PC-9 (cell line): ENCODE measurements around the gene FBXO44. TPM values are rescaled to one million over a fixed set of nuclear protein-coding genes. Genes with fewer than 3 reads are reported as not detected.

ENCODE experiments used
- BruUV-seq: library from RNA; stranded (reverse); fragments of 400-500 nt; replicated peaks from 2 replicates; lab custom pipeline; 2021; lab: Mats Ljungman, UMichigan
- CTCF ChIA-PET: fragments of 300-600 bp; sonication (Branson Sonifier 250); formaldehyde crosslinking; loops from one replicate; lab custom pipeline; 2022; ENCODE audit warnings: antibody characterized with exemption; lab: Charles Lee
- POLR2A ChIA-PET: fragments of 300-600 bp; sonication (Branson Sonifier 250); formaldehyde crosslinking; loops from one replicate; lab custom pipeline; 2022; ENCODE audit warnings: antibody characterized with exemption; ENCODE audit not compliant: unreplicated experiment; lab: Charles Lee
- DNase-seq, 2 experiments: peaks; one replicate each; pipeline versions ENCODE4 v3.0.0 to v3.0.0-alpha.2; 2015 to 2022; ENCODE audit warnings: mixed read lengths in 1 of 2
- H2AFZ ChIP-seq: fragments of 200-600 bp; sonication (generic); 2 replicates; pipeline ENCODE4 v1.8.1; 2017; ENCODE audit warnings: antibody characterized with exemption
- H3F3A ChIP-seq: fragments of 200-600 bp; sonication (generic); 2 replicates; pipeline ENCODE4 v1.8.1; 2017; ENCODE audit warnings: antibody characterized with exemption, mild to moderate bottlenecking, low read depth; ENCODE audit not compliant: insufficient read depth
- H3K27ac ChIP-seq: fragments of 200-600 bp; sonication (generic); 2 replicates; pipeline ENCODE4 v1.6.1; 2016; ENCODE audit warnings: mixed run types
- H3K27me3 ChIP-seq: fragments of 200-600 bp; sonication (generic); 2 replicates; pipeline ENCODE4 v1.6.1; 2016; ENCODE audit warnings: low read depth, mixed run types; ENCODE audit not compliant: insufficient read depth
- H3K36me3 ChIP-seq: fragments of 200-600 bp; sonication (generic); 2 replicates; pipeline ENCODE4 v1.6.1; 2016; ENCODE audit warnings: low read depth, mixed run types
- H3K4me1 ChIP-seq: fragments of 200-600 bp; sonication (generic); replicated peaks from 2 replicates; pipeline ENCODE4 v1.6.1; 2016; ENCODE audit warnings: mixed run types; ENCODE audit not compliant: insufficient read depth
- H3K4me2 ChIP-seq: fragments of 200-600 bp; sonication (generic); 2 replicates; pipeline ENCODE4 v1.6.1; 2017; ENCODE audit warnings: mixed run types
- H3K4me3 ChIP-seq: fragments of 200-600 bp; sonication (generic); 2 replicates; pipeline ENCODE4 v1.6.1; 2016; ENCODE audit warnings: mixed run types
- H3K79me2 ChIP-seq: fragments of 200-600 bp; sonication (generic); 2 replicates; pipeline ENCODE4 v1.6.1; 2017; ENCODE audit warnings: low read depth, mixed run types
- H3K9me2 ChIP-seq: fragments of 200-600 bp; sonication (generic); 2 replicates; pipeline ENCODE4 v1.8.1; 2017; ENCODE audit warnings: mild to moderate bottlenecking; ENCODE audit not compliant: insufficient read depth
- H3K9me3 ChIP-seq: fragments of 200-600 bp; sonication (generic); 2 replicates; pipeline ENCODE4 v1.8.1; 2016; ENCODE audit warnings: low read depth; ENCODE audit not compliant: insufficient read depth
- H4K20me1 ChIP-seq: fragments of 200-600 bp; sonication (generic); 2 replicates; pipeline ENCODE4 v1.8.1; 2017; ENCODE audit not compliant: insufficient read depth
- CTCF ChIP-seq: fragments of 200-600 bp; sonication (generic); conservative IDR thresholded peaks from 2 replicates; pipeline ENCODE4 v1.6.1; 2017; ENCODE audit warnings: mixed run types, antibody characterized with exemption, mild to moderate bottlenecking, moderate library complexity
- EZH2 ChIP-seq: fragments of 200-600 bp; sonication (generic); IDR thresholded peaks from 2 replicates; pipeline ENCODE4 v1.8.0; 2017; ENCODE audit warnings: antibody characterized with exemption, low read depth
- intact Hi-C: fragments of 100-400 bp; cut with micrococcal nuclease; formaldehyde crosslinking; loops from one replicate; pipeline ENCODE4 v1.10.0; 2022; ENCODE audit not compliant: unreplicated experiment
- total RNA-seq: library from RNA; stranded (reverse); gene quantifications from 2 replicates; pipeline ENCODE4 v1.2.3, GENCODE V29; 2021

FBXO44 gene
- total RNA-seq, 1 experiment from 2014 or later = 31.9 TPM

GRCh38 chr1:11620405-11620804 is 34.3 kb upstream of the FBXO44 start:
- TF ChIP-seq CTCF (no peak), EZH2 (no peak)
- H3K27ac ChIP-seq = no peak overlapping the region
- H3F3A ChIP-seq = no peaks in the 10 kb centered on the region
- no peak overlapping the region for H2AFZ ChIP-seq
- DNase-seq = no peak
- POLR2A ChIA-PET = no interaction called here
- no peaks in the 10 kb centered on the region for H3K4me1 ChIP-seq
- H3K4me2 ChIP-seq = no peak overlapping the region
- H3K9me2 ChIP-seq = no peaks in the 10 kb centered on the region
- CTCF ChIA-PET = no interaction called here
- H3K27me3 ChIP-seq = peaks cover 91% of the 10 kb centered on the region
- BruUV-seq = no TSS peak
- H3K9me3 ChIP-seq = no peaks in the 10 kb centered on the region
- no peak overlapping the region for H3K4me3 ChIP-seq
- no peaks in the 10 kb centered on the region for H3K36me3 ChIP-seq
- intact Hi-C loops = no loop called here
- no peaks in the 10 kb centered on the region for H3K79me2 ChIP-seq
- no peaks in the 10 kb centered on the region for H4K20me1 ChIP-seq

- H3K79me2 ChIP-seq = no peaks in the 10 kb centered on the region
- H3K9me2 ChIP-seq = no peaks in the 10 kb centered on the region
- peaks cover 91% of the 10 kb centered on the region for H3K27me3 ChIP-seq
- H3K4me1 ChIP-seq = no peaks in the 10 kb centered on the region
- intact Hi-C loops = no loop called here
- no peaks in the 10 kb centered on the region for H4K20me1 ChIP-seq
- no peak overlapping the region for H3K27ac ChIP-seq
- no peaks in the 10 kb centered on the region for H3K36me3 ChIP-seq
- no TSS peak for BruUV-seq
- H3K9me3 ChIP-seq = no peaks in the 10 kb centered on the region
- DNase-seq = no peak
- ChIA-PET CTCF (no interaction called here), POLR2A (no interaction called here)
- H3F3A ChIP-seq = no peaks in the 10 kb centered on the region
- H3K4me2 ChIP-seq = no peak overlapping the region
- no peak overlapping the region for H3K4me3 ChIP-seq
- no peak overlapping the region for H2AFZ ChIP-seq
- TF ChIP-seq CTCF (no peak), EZH2 (no peak)
Measured at GRCh38 chr1:11620924-11621323, 33.8 kb upstream of the FBXO44 start.

- peaks cover 91% of the 10 kb centered on the region for H3K27me3 ChIP-seq
- H3F3A ChIP-seq = no peaks in the 10 kb centered on the region
- no peak overlapping the region for H3K27ac ChIP-seq
- no peaks in the 10 kb centered on the region for H3K9me2 ChIP-seq
- TF ChIP-seq CTCF (no peak), EZH2 (no peak)
- no peak overlapping the region for H2AFZ ChIP-seq
- ChIA-PET CTCF (no interaction called here), POLR2A (interaction anchor here (0.6 kb wide), 1 partner anchor 15 kb away, joined by 3 read pairs; no protein-coding TSS in a partner anchor)
- H3K4me3 ChIP-seq = no peak overlapping the region
- H3K36me3 ChIP-seq = no peaks in the 10 kb centered on the region
- DNase-seq = no peak
- H4K20me1 ChIP-seq = no peaks in the 10 kb centered on the region
- H3K79me2 ChIP-seq = no peaks in the 10 kb centered on the region
- intact Hi-C loops = no loop called here
- H3K4me1 ChIP-seq = no peaks in the 10 kb centered on the region
- H3K9me3 ChIP-seq = no peaks in the 10 kb centered on the region
- no TSS peak for BruUV-seq
- no peak overlapping the region for H3K4me2 ChIP-seq
Measured at GRCh38 chr1:11622398-11622797, 32.3 kb upstream of the FBXO44 start.
